Body of pancreas (tissue), 4 donors: ENCODE results near the gene POLL.

ENCODE experiments used
- POLR2A ChIP-seq, 3 donors: fragments of 450-650 bp; IDR thresholded peaks; one replicate each; pipeline ENCODE4 v1.6.1; 2016; ENCODE audit warnings: antibody characterized with exemption in 3 of 3, mild to moderate bottlenecking in 2 of 3
- TF ChIP-seq, protein P1 (sequence below), 7 experiments: fragments of 450-650 bp in 4 of 7; fragments of 200-600 bp in 3 of 7; sonication (generic) in 3 of 7; IDR thresholded peaks; one replicate each; pipeline ENCODE4 v1.5.1; 2016 to 2019; ENCODE audit warnings: antibody characterized with exemption in 7 of 7

DNA sequence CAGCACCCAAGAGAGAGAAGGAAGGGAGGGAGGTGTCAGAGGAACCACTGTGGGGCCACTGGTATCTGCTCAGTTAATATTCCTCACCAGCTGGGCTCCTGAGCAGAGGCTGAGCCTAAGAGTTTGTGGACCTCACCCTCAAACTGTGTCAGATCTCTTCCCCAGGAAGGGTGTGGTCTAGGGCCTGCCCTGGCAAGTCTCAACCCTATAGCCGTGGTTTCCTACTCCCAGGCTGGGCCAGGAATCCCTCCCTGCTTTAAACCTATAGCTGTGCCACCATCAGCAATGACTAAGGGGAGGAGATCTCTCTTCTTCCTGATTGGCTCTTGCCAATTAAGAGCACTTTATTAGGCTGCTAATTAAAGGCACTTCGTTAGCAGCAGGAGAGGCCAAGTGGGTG is 29.9 kb downstream of the POLL start:
- TF ChIP-seq, protein P1, sequence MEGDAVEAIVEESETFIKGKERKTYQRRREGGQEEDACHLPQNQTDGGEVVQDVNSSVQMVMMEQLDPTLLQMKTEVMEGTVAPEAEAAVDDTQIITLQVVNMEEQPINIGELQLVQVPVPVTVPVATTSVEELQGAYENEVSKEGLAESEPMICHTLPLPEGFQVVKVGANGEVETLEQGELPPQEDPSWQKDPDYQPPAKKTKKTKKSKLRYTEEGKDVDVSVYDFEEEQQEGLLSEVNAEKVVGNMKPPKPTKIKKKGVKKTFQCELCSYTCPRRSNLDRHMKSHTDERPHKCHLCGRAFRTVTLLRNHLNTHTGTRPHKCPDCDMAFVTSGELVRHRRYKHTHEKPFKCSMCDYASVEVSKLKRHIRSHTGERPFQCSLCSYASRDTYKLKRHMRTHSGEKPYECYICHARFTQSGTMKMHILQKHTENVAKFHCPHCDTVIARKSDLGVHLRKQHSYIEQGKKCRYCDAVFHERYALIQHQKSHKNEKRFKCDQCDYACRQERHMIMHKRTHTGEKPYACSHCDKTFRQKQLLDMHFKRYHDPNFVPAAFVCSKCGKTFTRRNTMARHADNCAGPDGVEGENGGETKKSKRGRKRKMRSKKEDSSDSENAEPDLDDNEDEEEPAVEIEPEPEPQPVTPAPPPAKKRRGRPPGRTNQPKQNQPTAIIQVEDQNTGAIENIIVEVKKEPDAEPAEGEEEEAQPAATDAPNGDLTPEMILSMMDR (IDR thresholded peaks at IDR 0.05) = no peak
- no peak for TF ChIP-seq POLR2A (IDR thresholded peaks at IDR 0.05)
